ENCODE data around the gene RXFP4.

RXFP4 gene

DNA sequence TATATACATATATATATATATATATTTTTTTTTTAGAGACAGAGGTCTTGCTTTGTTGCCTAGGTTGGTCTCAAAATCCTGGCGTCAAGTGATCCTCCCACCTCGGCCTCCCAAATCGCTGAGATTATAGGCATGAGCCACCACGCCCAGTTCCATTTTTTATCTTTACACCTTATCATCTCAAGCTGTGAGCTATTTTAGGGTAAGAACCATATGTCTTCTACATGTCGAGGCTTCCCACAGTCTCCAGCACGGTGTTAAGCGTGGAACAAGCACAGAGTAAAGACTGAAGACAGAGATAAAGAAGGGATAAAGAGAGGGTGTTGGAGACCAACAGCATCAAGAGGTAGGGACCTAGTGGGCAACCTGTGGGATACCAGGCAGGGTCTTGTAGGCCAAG, 22.8 kb downstream of the RXFP4 start:
- TF ChIP-seq, protein P1, sequence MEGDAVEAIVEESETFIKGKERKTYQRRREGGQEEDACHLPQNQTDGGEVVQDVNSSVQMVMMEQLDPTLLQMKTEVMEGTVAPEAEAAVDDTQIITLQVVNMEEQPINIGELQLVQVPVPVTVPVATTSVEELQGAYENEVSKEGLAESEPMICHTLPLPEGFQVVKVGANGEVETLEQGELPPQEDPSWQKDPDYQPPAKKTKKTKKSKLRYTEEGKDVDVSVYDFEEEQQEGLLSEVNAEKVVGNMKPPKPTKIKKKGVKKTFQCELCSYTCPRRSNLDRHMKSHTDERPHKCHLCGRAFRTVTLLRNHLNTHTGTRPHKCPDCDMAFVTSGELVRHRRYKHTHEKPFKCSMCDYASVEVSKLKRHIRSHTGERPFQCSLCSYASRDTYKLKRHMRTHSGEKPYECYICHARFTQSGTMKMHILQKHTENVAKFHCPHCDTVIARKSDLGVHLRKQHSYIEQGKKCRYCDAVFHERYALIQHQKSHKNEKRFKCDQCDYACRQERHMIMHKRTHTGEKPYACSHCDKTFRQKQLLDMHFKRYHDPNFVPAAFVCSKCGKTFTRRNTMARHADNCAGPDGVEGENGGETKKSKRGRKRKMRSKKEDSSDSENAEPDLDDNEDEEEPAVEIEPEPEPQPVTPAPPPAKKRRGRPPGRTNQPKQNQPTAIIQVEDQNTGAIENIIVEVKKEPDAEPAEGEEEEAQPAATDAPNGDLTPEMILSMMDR (IDR thresholded peaks at IDR 0.05), result no peak
- peaks cover 98% of the 10 kb centered on the region for H3K36me3 ChIP-seq
- no peaks in the 10 kb centered on the region for H3K27me3 ChIP-seq
- H3K4me3 ChIP-seq (ENCODE audit: low read depth in 1 of 2, low read length in 1 of 2), result no peak overlapping the region
- no peaks in the 10 kb centered on the region for H3K9me3 ChIP-seq
- H3K27ac ChIP-seq, result peak overlapping the region; percentile 7
- peaks cover 52 to 55% of the 10 kb centered on the region in 2 experiments for H3K4me1 ChIP-seq (ENCODE audit: control insufficient read depth in 1 of 2, insufficient read depth in 1 of 2, low read depth in 1 of 2, low read length in 1 of 2)

DNA sequence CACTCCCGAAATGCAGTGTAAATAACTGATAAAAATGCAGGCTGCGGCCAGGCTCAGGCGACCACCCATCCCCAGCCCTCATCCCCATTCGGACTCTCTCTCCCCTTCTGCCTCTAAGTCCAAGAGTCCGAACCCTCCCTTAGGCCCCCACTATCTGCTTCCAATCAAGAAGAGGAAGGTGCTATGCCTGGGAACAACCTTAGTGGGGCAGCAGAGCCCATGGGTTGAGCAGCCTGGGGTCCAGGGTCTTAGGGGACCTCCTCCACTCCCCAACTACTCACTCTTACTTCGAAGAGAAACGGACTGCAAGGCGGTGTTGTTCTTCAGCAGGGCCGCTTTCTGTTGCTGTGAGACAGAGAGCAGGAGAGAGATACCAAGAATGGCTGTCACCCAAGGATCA, 24.7 kb downstream of the RXFP4 start:
- H3K4me1 ChIP-seq (ENCODE audit: control insufficient read depth in 1 of 2, insufficient read depth in 1 of 2, low read depth in 1 of 2, low read length in 1 of 2), result peaks cover 67% of the 10 kb centered on the region in 2 experiments
- peak overlapping the region; percentile 97 for H3K27ac ChIP-seq
- H3K36me3 ChIP-seq, result peaks cover 84% of the 10 kb centered on the region
- no peaks in the 10 kb centered on the region for H3K27me3 ChIP-seq
- H3K9me3 ChIP-seq, result no peaks in the 10 kb centered on the region
- H3K4me3 ChIP-seq (ENCODE audit: low read depth in 1 of 2, low read length in 1 of 2), result no peak overlapping the region
- TF ChIP-seq, protein P1 (IDR thresholded peaks at IDR 0.05), result no peak

- H3K27me3 ChIP-seq, result no peaks in the 10 kb centered on the region
- peaks cover 78% of the 10 kb centered on the region for H3K36me3 ChIP-seq
- H3K4me1 ChIP-seq (ENCODE audit: control insufficient read depth in 1 of 2, insufficient read depth in 1 of 2, low read depth in 1 of 2, low read length in 1 of 2), result peaks cover 67% of the 10 kb centered on the region in 2 experiments
- peak overlapping the region in 1 of 2 experiments; percentile 34 for H3K4me3 ChIP-seq (ENCODE audit: low read depth in 1 of 2, low read length in 1 of 2)
- H3K27ac ChIP-seq, result peak overlapping the region; percentile 97
- H3K9me3 ChIP-seq, result no peaks in the 10 kb centered on the region
- TF ChIP-seq, protein P1 (IDR thresholded peaks at IDR 0.05), result no peak
These were observed 25.3 kb downstream of the RXFP4 start for GRCh38 chr1:155966750-155967149.

DNA sequence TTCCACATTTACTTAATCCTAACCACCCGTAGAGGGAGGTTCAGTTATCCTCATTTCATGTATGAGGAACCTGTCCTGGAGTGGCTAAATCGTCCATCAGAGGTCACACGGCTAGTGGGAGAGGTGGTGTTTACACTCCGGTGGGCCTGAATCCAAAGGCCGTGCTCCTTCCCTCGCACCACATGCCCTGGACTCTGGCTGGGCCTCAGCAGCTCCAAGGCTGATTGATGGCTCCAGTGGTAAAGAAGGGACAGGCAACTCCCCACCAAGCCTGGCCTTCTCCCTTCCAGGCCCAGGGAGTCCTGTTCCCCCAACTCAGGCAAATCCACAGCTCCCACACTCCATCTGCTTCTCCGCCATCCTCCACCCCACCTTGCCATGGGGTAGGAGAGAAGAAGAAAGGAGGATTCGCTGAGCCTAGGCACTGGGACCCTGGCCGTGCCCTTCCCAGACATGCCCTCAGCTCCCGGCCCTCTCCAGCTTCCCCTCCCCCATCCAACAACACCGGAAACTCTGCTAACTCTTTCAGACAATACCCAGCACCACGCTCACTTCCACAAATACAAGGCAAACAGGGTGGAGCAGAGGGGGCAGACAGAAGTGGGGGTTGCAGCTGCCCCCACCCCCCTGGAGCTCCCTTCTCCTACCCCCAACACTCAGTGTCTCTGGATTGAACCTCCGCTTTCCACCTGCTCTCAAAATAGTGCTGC, 26.1 kb downstream of the RXFP4 start:
- peak overlapping the region; percentile 34 to 58 for H3K4me3 ChIP-seq (ENCODE audit: low read depth in 1 of 2, low read length in 1 of 2)
- peaks cover 67% of the 10 kb centered on the region in 2 experiments for H3K4me1 ChIP-seq (ENCODE audit: control insufficient read depth in 1 of 2, insufficient read depth in 1 of 2, low read depth in 1 of 2, low read length in 1 of 2)
- H3K27ac ChIP-seq, result peak overlapping the region; percentile 97
- no peaks in the 10 kb centered on the region for H3K27me3 ChIP-seq
- peaks cover 70% of the 10 kb centered on the region for H3K36me3 ChIP-seq
- TF ChIP-seq, protein P1 (IDR thresholded peaks at IDR 0.05), result no peak
- H3K9me3 ChIP-seq, result no peaks in the 10 kb centered on the region

GRCh38 chr1:155968051-155968400, 26.6 kb downstream of the RXFP4 start:
- Histone ChIP-seq H3K4me3 (ENCODE audit: low read depth in 1 of 2, low read length in 1 of 2) (peak overlapping the region; percentile 34 to 58), H3K27me3 (no peaks in the 10 kb centered on the region), H3K27ac (peak overlapping the region; percentile 97), H3K9me3 (no peaks in the 10 kb centered on the region), H3K36me3 (peaks cover 65% of the 10 kb centered on the region), H3K4me1 (ENCODE audit: control insufficient read depth in 1 of 2, insufficient read depth in 1 of 2, low read depth in 1 of 2, low read length in 1 of 2) (peaks cover 67% of the 10 kb centered on the region in 2 experiments)
- TF ChIP-seq, protein P1 (IDR thresholded peaks at IDR 0.05), result no peak

Measured in neutrophil (primary cell).